HepG2 (cell line): ENCODE data around the gene RABL6. TPM values are rescaled to one million over a fixed set of nuclear protein-coding genes. Genes with fewer than 3 reads are reported as not detected.

Source experiments
- AHR ChIP-seq: IDR thresholded peaks from 2 replicates; pipeline ENCODE4 v1.6.1; 2018; ENCODE audit warnings: missing genetic modification reagents, missing compliant biosample characterization
- ATF4 ChIP-seq, 2 experiments: fragments of 450-650 bp in 1 of 2; sonication (generic) in 1 of 2; formaldehyde crosslinking; IDR thresholded peaks; 2 replicates each; pipeline versions ENCODE4 v1.5.0 to v1.8.0; 2020 to 2022; ENCODE audit warnings: mild to moderate bottlenecking in 1 of 2, missing genetic modification reagents in 1 of 2
- CEBPB ChIP-seq: IDR thresholded peaks from 2 replicates; pipeline ENCODE4 v1.6.1; 2011; ENCODE audit warnings: low read depth, low read length, improper control_type of control experiment, borderline replicate concordance
- DMAP1 ChIP-seq: IDR thresholded peaks from 2 replicates; pipeline ENCODE4 v1.6.1; 2016
- DNMT1 ChIP-seq: sonication (generic); formaldehyde crosslinking; IDR thresholded peaks from 2 replicates; pipeline ENCODE4 v1.5.1; 2020; ENCODE audit warnings: mild to moderate bottlenecking, missing genetic modification reagents
- ELF4 ChIP-seq: sonication (generic); formaldehyde crosslinking; IDR thresholded peaks from 2 replicates; pipeline ENCODE4 v1.5.0; 2020; ENCODE audit warnings: missing genetic modification reagents, mild to moderate bottlenecking, moderate library complexity, borderline replicate concordance
- FOXC1 ChIP-seq: sonication (generic); formaldehyde crosslinking; IDR thresholded peaks from 2 replicates; pipeline ENCODE4 v1.8.0; 2022; ENCODE audit warnings: mild to moderate bottlenecking, missing genetic modification reagents, borderline replicate concordance
- GFI1 ChIP-seq: sonication (generic); formaldehyde crosslinking; IDR thresholded peaks from 2 replicates; pipeline ENCODE4 v1.5.0; 2020; ENCODE audit warnings: missing genetic modification reagents, mild to moderate bottlenecking, borderline replicate concordance
- KLF12 ChIP-seq: sonication (generic); formaldehyde crosslinking; IDR thresholded peaks from 2 replicates; pipeline ENCODE4 v1.4.0; 2020; ENCODE audit warnings: missing genetic modification reagents, borderline replicate concordance
- MYC ChIP-seq: sonication (generic); formaldehyde crosslinking; IDR thresholded peaks from 2 replicates; pipeline ENCODE4 v1.9.0; 2021; ENCODE audit warnings: missing genetic modification reagents, borderline replicate concordance
- NFYC ChIP-seq: IDR thresholded peaks from 2 replicates; pipeline ENCODE4 v1.6.1; 2016; ENCODE audit warnings: missing genetic modification reagents, missing compliant biosample characterization
- POLR2AphosphoS5 ChIP-seq: IDR thresholded peaks from 2 replicates; pipeline ENCODE4 v1.6.1; 2012; ENCODE audit warnings: low read depth, low read length
- REXO4 ChIP-seq: sonication (generic); formaldehyde crosslinking; IDR thresholded peaks from 2 replicates; pipeline ENCODE4 v1.8.0; 2022; ENCODE audit warnings: missing genetic modification reagents, mild to moderate bottlenecking, borderline replicate concordance
- RNF2 ChIP-seq: fragments of 450-650 bp; conservative IDR thresholded peaks from 2 replicates; pipeline ENCODE4 v1.6.1; 2016; ENCODE audit warnings: low read depth
- SKI ChIP-seq: fragments of 450-650 bp; IDR thresholded peaks from one replicate; pipeline ENCODE4 v1.6.1; 2018; ENCODE audit warnings: mild to moderate bottlenecking; ENCODE audit not compliant: partially characterized antibody
- TGIF2 ChIP-seq: IDR thresholded peaks from 2 replicates; pipeline ENCODE4 v1.6.1; 2016; ENCODE audit warnings: control low read depth, missing compliant biosample characterization
- ZBED4 ChIP-seq: sonication (generic); formaldehyde crosslinking; IDR thresholded peaks from 2 replicates; pipeline ENCODE4 v1.4.0; 2020; ENCODE audit warnings: missing genetic modification reagents, borderline replicate concordance
- ZBTB38 ChIP-seq: sonication (generic); formaldehyde crosslinking; IDR thresholded peaks from 2 replicates; pipeline ENCODE4 v1.5.1; 2020; ENCODE audit warnings: mild to moderate bottlenecking, missing genetic modification reagents
- ZNF143 ChIP-seq: sonication (generic); formaldehyde crosslinking; IDR thresholded peaks from 2 replicates; pipeline ENCODE4 v1.4.0; 2020; ENCODE audit warnings: missing genetic modification reagents
- ZNF296 ChIP-seq: sonication (generic); formaldehyde crosslinking; conservative IDR thresholded peaks from 2 replicates; pipeline ENCODE4 v1.5.0; 2020; ENCODE audit warnings: mild to moderate bottlenecking, missing genetic modification reagents
- ZNF674 ChIP-seq: sonication (generic); formaldehyde crosslinking; IDR thresholded peaks from 2 replicates; pipeline ENCODE4 v1.5.0; 2020; ENCODE audit warnings: low read depth, mild to moderate bottlenecking, missing genetic modification reagents
- ZNF691 ChIP-seq: sonication (generic); formaldehyde crosslinking; IDR thresholded peaks from 2 replicates; pipeline ENCODE4 v1.4.0; 2020; ENCODE audit warnings: missing genetic modification reagents, low read depth, mild to moderate bottlenecking, borderline replicate concordance
- ZNF772 ChIP-seq: sonication (generic); formaldehyde crosslinking; IDR thresholded peaks from 2 replicates; pipeline ENCODE4 v1.5.0; 2020; ENCODE audit warnings: mild to moderate bottlenecking, missing genetic modification reagents
- ZNF776 ChIP-seq: sonication (generic); formaldehyde crosslinking; IDR thresholded peaks from 2 replicates; pipeline ENCODE4 v1.4.0; 2020; ENCODE audit warnings: mild to moderate bottlenecking, missing genetic modification reagents
- ZNF878 ChIP-seq: sonication (generic); formaldehyde crosslinking; IDR thresholded peaks from 2 replicates; pipeline ENCODE4 v1.8.1; 2023; ENCODE audit warnings: mild to moderate bottlenecking, missing genetic modification reagents, moderate library complexity
- polyA plus RNA-seq, 8 experiments: library from polyadenylated mRNA; depleted of rRNA in 3 of 8; stranded (reverse) in 7 of 8; unstranded in 1 of 8; fragments of >200 nt; fragmentation: Illumina TruSeq in 4 of 8; extraction: Trizol in 4 of 8; gene quantifications; 2 replicates each; pipeline versions ENCODE4 v1.2.1 to v1.2.3, GENCODE V29; 2011 to 2016; ENCODE audit warnings: low read depth in 4 of 8, missing spikeins in 1 of 8, mixed read lengths in 1 of 8; ENCODE audit not compliant: insufficient read depth in 1 of 8
- total RNA-seq, 5 experiments: library from RNA; depleted of rRNA; stranded (reverse); fragments of >200 nt; fragmentation: Illumina TruSeq; extraction: Trizol; gene quantifications; 2 replicates each; pipeline ENCODE4 v1.2.3, GENCODE V29; 2016; ENCODE audit warnings: low read depth in 1 of 5

The RABL6 gene
- total and polyA plus RNA-seq, 2 of the 13 experiments (the other 11 are each of a cell fraction or from before 2014, with no cell fraction given), result 81.5 to 125 TPM

GRCh38 chr9:136807281-136808074, at the start of gene RABL6 (continued):
- TF ChIP-seq ELF4 (peak; percentile 61; the same call in 1 of the 2 replicates), ZBED4 (CRISPR knock-in tag) (peak; percentile 49; the same call in 1 of the 2 replicates), ATF4 (CRISPR knock-in tag; IDR thresholded peaks at IDR 0.05) (no peak), DMAP1 (CRISPR knock-in tag) (peak; percentile 49; the same call in 1 of the 2 replicates), REXO4 (CRISPR knock-in tag) (no peak), GFI1 (CRISPR knock-in tag) (no peak), TGIF2 (CRISPR knock-in tag) (no peak), ZNF776 (CRISPR knock-in tag) (0 out of 2 replicates have a peak, but pooled peaks have one; percentile 22), RNF2 (no peak), MYC (CRISPR knock-in tag) (0 out of 2 replicates have a peak, but pooled peaks have one; percentile 46), ZNF296 (CRISPR knock-in tag) (no peak; the same call in 1 of the 2 replicates), ZNF772 (CRISPR knock-in tag) (peak; percentile 87; the same call in 1 of the 2 replicates), SKI (peak; percentile 29), ZNF674 (CRISPR knock-in tag) (peak; percentile 51; the same call in 1 of the 2 replicates), AHR (no peak; the same call in 1 of the 2 replicates), POLR2AphosphoS5 (peak; percentile 66), DNMT1 (CRISPR knock-in tag) (no peak; the same call in 1 of the 2 replicates), ZNF878 (CRISPR knock-in tag) (0 out of 2 replicates have a peak, but pooled peaks have one; percentile 33), NFYC (CRISPR knock-in tag) (no peak), ZNF691 (CRISPR knock-in tag) (0 out of 2 replicates have a peak, but pooled peaks have one; percentile 27), FOXC1 (peak; percentile 65; the same call in 1 of the 2 replicates), KLF12 (CRISPR knock-in tag) (peak; percentile 67), CEBPB (no peak), ZNF143 (CRISPR knock-in tag) (peak; percentile 37; the same call in 1 of the 2 replicates), ZBTB38 (0 out of 2 replicates have a peak, but pooled peaks have one; percentile 33)
